Adrenal gland (tissue), 5 donors: ENCODE data around the gene WBP1L.

Experiments used
- CTCF ChIP-seq, 6 experiments: fragments of 450-650 bp in 4 of 6; fragments of 200-600 bp in 2 of 6; sonication (generic) in 1 of 6; IDR thresholded peaks; 1 replicate in 5 of 6; 2 replicates in 1 of 6; pipeline versions ENCODE4 v1.5.1 to v1.8.0; 2016 to 2021; ENCODE audit warnings: antibody characterized with exemption in 6 of 6, mild to moderate bottlenecking in 2 of 6, moderate library complexity in 1 of 6
- POLR2A ChIP-seq, 2 donors: fragments of 450-650 bp; IDR thresholded peaks; one replicate each; pipeline ENCODE4 v1.6.1; 2017; ENCODE audit warnings: antibody characterized with exemption in 2 of 2, mild to moderate bottlenecking in 2 of 2, moderate library complexity in 1 of 2
- donor health status: DM: no; HTN: no; CAD: no.

- TF ChIP-seq CTCF (IDR thresholded peaks at IDR 0.05) (no peak), POLR2A (IDR thresholded peaks at IDR 0.05) (no peak)
Measured at GRCh38 chr10:102770108-102770482, 26.3 kb downstream of the WBP1L start.
